ENCODE results near the gene RBM38.

- no peak for TF ChIP-seq CTCF (tag by site-specific recombination; IDR thresholded peaks at IDR 0.05)
- no peak for TF ChIP-seq ZNF10 (tag by site-specific recombination; IDR thresholded peaks at IDR 0.05)
- no peak for TF ChIP-seq ZNF48 (tag by site-specific recombination; IDR thresholded peaks at IDR 0.05)
- TF ChIP-seq ZFP3 (tag by site-specific recombination; IDR thresholded peaks at IDR 0.05; ENCODE audit: low read depth): no peak
- no peak for TF ChIP-seq MEIS1 (CRISPR knock-in tag; IDR thresholded peaks at IDR 0.05; ENCODE audit: borderline replicate concordance)
- no peak for TF ChIP-seq TCF7L2 (IDR thresholded peaks at IDR 0.05; ENCODE audit: borderline replicate concordance, low read depth, low read length)
- no peak for TF ChIP-seq ZNF449 (tag by site-specific recombination; IDR thresholded peaks at IDR 0.05)
- no peak for TF ChIP-seq ZNF501 (tag by site-specific recombination; IDR thresholded peaks at IDR 0.05)
- TF ChIP-seq MYNN (tag by site-specific recombination; IDR thresholded peaks at IDR 0.05; ENCODE audit: borderline replicate concordance): no peak
- no peak for TF ChIP-seq FEZF1 (tag by site-specific recombination; IDR thresholded peaks at IDR 0.05)
Observed at GRCh38 chr20:57364451-57364850, 26.7 kb upstream of the RBM38 start.
